Fibroblast of lung (primary cell): Measurements from ENCODE around the gene HIBADH. TPM values are rescaled to one million over a fixed set of nuclear protein-coding genes. Genes with fewer than 3 reads are reported as not detected.

Source experiments
- DNase-seq, 2 donors: peaks; one replicate each; pipeline versions ENCODE4 v3.0.0 to v3.0.0-alpha.2; 2010; ENCODE audit warnings: low read depth in 2 of 2
- H2AFZ ChIP-seq: 2 replicates; pipeline ENCODE4 v1.5.1; 2012; ENCODE audit warnings: low read length, control low read depth, inconsistent platforms
- H3K27ac ChIP-seq: 2 replicates; pipeline ENCODE4 v1.5.1; 2011; ENCODE audit warnings: low read length, control low read depth; ENCODE audit not compliant: insufficient read depth
- H3K27me3 ChIP-seq: 2 replicates; pipeline ENCODE4 v1.5.1; 2011; ENCODE audit warnings: mild to moderate bottlenecking, low read length; ENCODE audit not compliant: control insufficient read depth, insufficient read depth
- H3K36me3 ChIP-seq: 2 replicates; pipeline ENCODE4 v1.5.1; 2011; ENCODE audit warnings: low read length; ENCODE audit not compliant: control insufficient read depth, insufficient read depth
- H3K4me1 ChIP-seq: 2 replicates; pipeline ENCODE4 v1.5.1; 2011; ENCODE audit warnings: low read length; ENCODE audit not compliant: control insufficient read depth, insufficient read depth; ENCODE audit errors: extremely low read depth
- H3K4me2 ChIP-seq: 2 replicates; pipeline ENCODE4 v1.5.1; 2011; ENCODE audit warnings: low read length, control low read depth; ENCODE audit not compliant: insufficient read depth; ENCODE audit errors: extremely low read depth
- H3K4me3 ChIP-seq, 4 experiments: fragments of 200-600 bp in 1 of 4; sonication (generic) in 1 of 4; replicated peaks in 1 of 4; 2 replicates each; pipeline ENCODE4 v1.5.1; 2011 to 2016; ENCODE audit warnings: low read length in 4 of 4, low read depth in 3 of 4, mild to moderate bottlenecking in 3 of 4, control low read depth in 2 of 4, inconsistent platforms in 1 of 4, mixed read lengths in 1 of 4; ENCODE audit not compliant: insufficient read depth in 1 of 4; ENCODE audit errors: control extremely low read depth in 1 of 4
- H3K79me2 ChIP-seq: 2 replicates; pipeline ENCODE4 v1.5.1; 2012; ENCODE audit warnings: mild to moderate bottlenecking, low read length, inconsistent platforms; ENCODE audit not compliant: control insufficient read depth, insufficient read depth
- H3K9ac ChIP-seq: 2 replicates; pipeline ENCODE4 v1.5.1; 2011; ENCODE audit warnings: mild to moderate bottlenecking, low read length, control low read depth; ENCODE audit not compliant: insufficient read depth
- H3K9me3 ChIP-seq: 2 replicates; pipeline ENCODE4 v1.5.1; 2012; ENCODE audit warnings: low read depth, low read length; ENCODE audit not compliant: control insufficient read depth, insufficient read depth
- H4K20me1 ChIP-seq: 2 replicates; pipeline ENCODE4 v1.5.1; 2011; ENCODE audit warnings: low read length; ENCODE audit not compliant: control insufficient read depth, insufficient read depth; ENCODE audit errors: extremely low read depth
- EZH2 ChIP-seq: IDR thresholded peaks from 2 replicates; pipeline ENCODE4 v1.5.1; 2012; ENCODE audit warnings: low read length, control low read depth, mild to moderate bottlenecking; ENCODE audit errors: missing control alignments
- polyA plus RNA-seq, 2 donors: library from polyadenylated mRNA; depleted of rRNA in 1 of 2; stranded (reverse) in 1 of 2; unstranded in 1 of 2; fragments of >200 nt; gene quantifications; 2 replicates each; pipeline ENCODE4 v1.2.1, GENCODE V29; 2011 to 2012; ENCODE audit warnings: missing spikeins in 1 of 2
- total RNA-seq: library from RNA; depleted of rRNA; stranded (reverse); fragments of >200 nt; gene quantifications from 2 replicates; pipeline ENCODE4 v1.2.1, GENCODE V29; 2014
- TF ChIP-seq, protein P1 (sequence below), 2 donors: IDR thresholded peaks in 1 of 2; conservative IDR thresholded peaks in 1 of 2; 1 replicate in 1 of 2; 2 replicates in 1 of 2; pipeline ENCODE4 v1.5.1; 2011 to 2012; ENCODE audit warnings: low read length in 2 of 2, control low read depth in 1 of 2, inconsistent platforms in 1 of 2, low read depth in 1 of 2, mild to moderate bottlenecking in 1 of 2

Gene HIBADH
- total and polyA plus RNA-seq, 2 donors (not counting 1 experiment from before 2014, with no cell fraction given), result 88.7 to 96.0 TPM

DNA sequence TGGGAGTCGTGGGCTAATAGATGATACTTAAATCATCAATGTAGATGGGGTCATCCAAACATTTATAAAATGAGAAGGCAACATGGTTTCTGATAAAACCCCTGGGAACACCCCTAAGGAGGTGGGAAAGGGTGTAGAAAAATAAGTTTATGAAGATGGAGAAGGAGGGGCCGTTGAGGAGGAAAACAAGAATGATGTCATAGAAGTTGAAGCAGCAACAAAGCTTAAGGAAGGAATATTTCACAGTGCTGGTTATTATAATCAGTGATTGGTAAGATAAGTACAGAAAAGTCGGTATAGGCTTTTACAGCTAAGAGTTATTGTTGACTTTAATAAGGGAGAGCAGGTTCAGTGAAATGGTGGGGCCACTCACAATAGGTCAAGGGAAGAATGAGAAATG, 9.0 kb upstream of the HIBADH start:
- Histone ChIP-seq H3K79me2 (no peaks in the 10 kb centered on the region), H3K9ac (no peak overlapping the region), H2AFZ (no peak overlapping the region), H3K4me3 (no peak overlapping the region), H3K27ac (no peak overlapping the region), H3K27me3 (no peaks in the 10 kb centered on the region), H3K36me3 (no peaks in the 10 kb centered on the region), H3K9me3 (no peaks in the 10 kb centered on the region), H3K4me1 (no peaks in the 10 kb centered on the region), H4K20me1 (no peaks in the 10 kb centered on the region), H3K4me2 (no peak overlapping the region)
- TF ChIP-seq, protein P1, sequence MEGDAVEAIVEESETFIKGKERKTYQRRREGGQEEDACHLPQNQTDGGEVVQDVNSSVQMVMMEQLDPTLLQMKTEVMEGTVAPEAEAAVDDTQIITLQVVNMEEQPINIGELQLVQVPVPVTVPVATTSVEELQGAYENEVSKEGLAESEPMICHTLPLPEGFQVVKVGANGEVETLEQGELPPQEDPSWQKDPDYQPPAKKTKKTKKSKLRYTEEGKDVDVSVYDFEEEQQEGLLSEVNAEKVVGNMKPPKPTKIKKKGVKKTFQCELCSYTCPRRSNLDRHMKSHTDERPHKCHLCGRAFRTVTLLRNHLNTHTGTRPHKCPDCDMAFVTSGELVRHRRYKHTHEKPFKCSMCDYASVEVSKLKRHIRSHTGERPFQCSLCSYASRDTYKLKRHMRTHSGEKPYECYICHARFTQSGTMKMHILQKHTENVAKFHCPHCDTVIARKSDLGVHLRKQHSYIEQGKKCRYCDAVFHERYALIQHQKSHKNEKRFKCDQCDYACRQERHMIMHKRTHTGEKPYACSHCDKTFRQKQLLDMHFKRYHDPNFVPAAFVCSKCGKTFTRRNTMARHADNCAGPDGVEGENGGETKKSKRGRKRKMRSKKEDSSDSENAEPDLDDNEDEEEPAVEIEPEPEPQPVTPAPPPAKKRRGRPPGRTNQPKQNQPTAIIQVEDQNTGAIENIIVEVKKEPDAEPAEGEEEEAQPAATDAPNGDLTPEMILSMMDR (conservative IDR thresholded peaks at IDR 0.05 in 1 of 2, IDR thresholded peaks at IDR 0.05 in 1 of 2; ENCODE audit: low read depth in 1 of 2, low read length in 2 of 2), result no peak
- no peak for TF ChIP-seq EZH2
- DNase-seq, result no peak

DNA sequence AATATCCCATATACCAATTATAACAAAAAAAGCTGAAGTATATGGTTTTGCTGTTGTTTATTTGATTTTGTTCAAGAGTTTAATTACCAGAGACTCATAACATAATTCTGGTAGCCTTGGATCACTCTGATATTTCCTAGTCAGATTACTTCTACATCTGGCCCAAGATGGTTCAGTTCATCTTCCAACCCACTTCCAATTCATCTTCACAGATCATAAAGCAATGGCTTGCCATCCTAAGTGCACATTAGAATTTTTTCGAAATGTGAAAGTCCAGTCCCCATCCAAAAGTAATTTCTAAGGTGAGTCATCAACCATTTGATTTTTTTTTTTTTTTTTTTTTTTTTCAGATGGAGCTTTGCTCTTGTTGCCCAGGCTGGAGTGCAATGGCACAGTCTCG, 8.0 kb upstream of the HIBADH start:
- Histone ChIP-seq H3K27ac (no peak overlapping the region), H3K4me1 (no peaks in the 10 kb centered on the region), H3K27me3 (no peaks in the 10 kb centered on the region), H3K9ac (no peak overlapping the region), H2AFZ (no peak overlapping the region), H3K79me2 (no peaks in the 10 kb centered on the region), H3K4me2 (no peak overlapping the region), H3K9me3 (no peaks in the 10 kb centered on the region), H3K4me3 (no peak overlapping the region), H4K20me1 (no peaks in the 10 kb centered on the region), H3K36me3 (no peaks in the 10 kb centered on the region)
- no peak for TF ChIP-seq EZH2
- TF ChIP-seq, protein P1 (conservative IDR thresholded peaks at IDR 0.05 in 1 of 2, IDR thresholded peaks at IDR 0.05 in 1 of 2; ENCODE audit: low read depth in 1 of 2, low read length in 2 of 2), result no peak
- DNase-seq, result no peak

DNA sequence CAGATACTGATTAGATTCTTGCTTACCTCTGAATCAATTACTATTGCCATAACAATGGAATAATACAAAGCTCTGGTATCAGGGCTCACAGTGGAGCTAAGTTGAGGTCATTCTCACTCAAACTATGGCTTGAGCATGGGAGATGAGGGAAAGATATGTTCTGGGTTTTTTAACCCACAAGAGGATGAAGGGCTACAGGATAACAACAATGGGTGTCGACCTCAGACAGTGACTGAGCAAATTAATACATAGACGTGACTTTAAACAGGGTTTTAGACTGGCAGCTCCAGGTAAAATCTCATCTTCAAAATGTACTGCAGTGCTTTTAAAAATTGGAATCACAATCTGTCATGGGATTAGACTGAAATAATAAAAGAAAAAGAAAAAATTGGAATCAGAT, 7.5 kb upstream of the HIBADH start:
- Histone ChIP-seq H2AFZ (no peak overlapping the region), H3K27me3 (no peaks in the 10 kb centered on the region)

More for the DNA sequence above, 7.5 kb upstream of the HIBADH start:
- TF ChIP-seq EZH2, result no peak
- TF ChIP-seq, protein P1 (conservative IDR thresholded peaks at IDR 0.05 in 1 of 2, IDR thresholded peaks at IDR 0.05 in 1 of 2; ENCODE audit: low read depth in 1 of 2, low read length in 2 of 2), result no peak
- Histone ChIP-seq H3K36me3 (no peaks in the 10 kb centered on the region), H4K20me1 (no peaks in the 10 kb centered on the region), H3K9ac (no peak overlapping the region), H3K27ac (no peak overlapping the region), H3K4me2 (no peak overlapping the region), H3K4me3 (no peak overlapping the region), H3K79me2 (no peaks in the 10 kb centered on the region), H3K4me1 (no peaks in the 10 kb centered on the region), H3K9me3 (no peaks in the 10 kb centered on the region)
- no peak for DNase-seq
